CD4-positive, alpha-beta T cell (primary cell): Measurements from ENCODE around the gene SP3. TPM values are rescaled to one million over a fixed set of nuclear protein-coding genes. Genes with fewer than 3 reads are reported as not detected.

Source experiments
- ATAC-seq: fragments of 200-7000 bp; cut with Tn5 transposase; one replicate; pipeline ENCODE4 v1.10.0; 2022; ENCODE audit warnings: mild to moderate bottlenecking; ENCODE audit not compliant: poor library complexity
- CTCF ChIA-PET: fragments of 350-600 bp; sonication (Branson Sonifier 250); formaldehyde crosslinking; loops from one replicate; lab custom pipeline; 2021; ENCODE audit warnings: antibody characterized with exemption, inconsistent platforms; lab: Charles Lee
- POLR2A ChIA-PET: fragments of 350-600 bp; sonication (Branson Sonifier 250); formaldehyde crosslinking; loops from one replicate; lab custom pipeline; 2021; ENCODE audit warnings: antibody characterized with exemption, inconsistent platforms; lab: Charles Lee
- DNase-seq, 14 experiments: peaks; one replicate each; pipeline ENCODE4 v3.0.0-alpha.2; 2013 to 2020; ENCODE audit warnings: mixed read lengths in 2 of 14
- H3K27ac ChIP-seq, 2 donors: one replicate each; pipeline versions ENCODE4 v1.5.1 to v1.7.0; 2013; ENCODE audit warnings: low read length in 2 of 2, low read depth in 1 of 2, mild to moderate bottlenecking in 1 of 2
- H3K27me3 ChIP-seq, 2 experiments: 1 replicate in 1 of 2; 2 replicates in 1 of 2; pipeline versions ENCODE4 v1.6.1 to v1.7.0; 2013; ENCODE audit warnings: low read length in 2 of 2, control low read depth in 1 of 2, mild to moderate bottlenecking in 1 of 2, moderate library complexity in 1 of 2; ENCODE audit not compliant: insufficient read depth in 2 of 2, control insufficient read depth in 1 of 2
- H3K36me3 ChIP-seq: one replicate; pipeline ENCODE4 v1.6.1; 2013; ENCODE audit warnings: low read length, control low read depth; ENCODE audit not compliant: insufficient read depth
- H3K4me1 ChIP-seq: one replicate; pipeline ENCODE4 v1.6.1; 2013; ENCODE audit warnings: low read length, control low read depth; ENCODE audit not compliant: insufficient read depth
- H3K4me3 ChIP-seq: one replicate; pipeline ENCODE4 v1.5.1; 2013; ENCODE audit warnings: mild to moderate bottlenecking, low read length, moderate library complexity
- H3K9me3 ChIP-seq, 2 experiments: 1 replicate in 1 of 2; 2 replicates in 1 of 2; pipeline versions ENCODE4 v1.6.1 to v1.7.0; 2013; ENCODE audit warnings: low read length in 2 of 2, mild to moderate bottlenecking in 2 of 2, control low read depth in 1 of 2, moderate library complexity in 1 of 2; ENCODE audit not compliant: control insufficient read depth in 1 of 2, insufficient read depth in 1 of 2
- H3K27ac Mint-ChIP-seq: one replicate; pipeline ENCODE4 v1.8.0; 2020; ENCODE audit warnings: mixed read lengths
- H3K27me3 Mint-ChIP-seq: one replicate; pipeline ENCODE4 v1.8.0; 2021; ENCODE audit warnings: mixed read lengths
- H3K36me3 Mint-ChIP-seq: one replicate; pipeline ENCODE4 v1.8.0; 2021; ENCODE audit warnings: low read depth, mixed read lengths
- H3K4me1 Mint-ChIP-seq: one replicate; pipeline ENCODE4 v1.8.0; 2021; ENCODE audit warnings: low read depth, mixed read lengths
- H3K4me3 Mint-ChIP-seq: one replicate; pipeline ENCODE4 v1.8.0; 2020; ENCODE audit warnings: mild to moderate bottlenecking, mixed read lengths
- H3K9me3 Mint-ChIP-seq: one replicate; pipeline ENCODE4 v1.8.0; 2020; ENCODE audit warnings: mixed read lengths
- intact Hi-C, 2 experiments: fragments of 100-400 bp; cut with DNase I in 1 of 2; cut with micrococcal nuclease in 1 of 2; formaldehyde crosslinking; loops; one replicate each; pipeline versions ENCODE4 v1.15.1 to v1.9.0; 2023 to 2025; cut with DNase I, micrococcal nuclease
- total RNA-seq, 174 experiments: library from RNA in 2 of 174; stranded (reverse) in 2 of 174; gene quantifications; one replicate each; pipeline ENCODE4 v1.2.3 and lab custom pipeline; 2021 to 2026
- TF ChIP-seq, protein P1 (sequence below): fragments of 200-600 bp; IDR thresholded peaks from one replicate; pipeline ENCODE4 v1.8.0; 2022; ENCODE audit warnings: antibody characterized with exemption, mild to moderate bottlenecking

SP3 gene
- total RNA-seq, 2 experiments from 2014 or later, result 159 to 166 TPM

GRCh38 chr2:173948842-173949241, 16.3 kb downstream of the SP3 start:
- no peak overlapping the region for H3K27ac ChIP-seq
- H3K4me3 ChIP-seq, result no peak overlapping the region
- peaks cover 27% of the 10 kb centered on the region for H3K4me1 ChIP-seq
- ChIA-PET POLR2A (interaction anchor here (1.6 kb wide), 1 partner anchor 15 kb away, joined by 6 read pairs; no protein-coding TSS in a partner anchor), CTCF (no interaction called here)
- TF ChIP-seq, protein P1, sequence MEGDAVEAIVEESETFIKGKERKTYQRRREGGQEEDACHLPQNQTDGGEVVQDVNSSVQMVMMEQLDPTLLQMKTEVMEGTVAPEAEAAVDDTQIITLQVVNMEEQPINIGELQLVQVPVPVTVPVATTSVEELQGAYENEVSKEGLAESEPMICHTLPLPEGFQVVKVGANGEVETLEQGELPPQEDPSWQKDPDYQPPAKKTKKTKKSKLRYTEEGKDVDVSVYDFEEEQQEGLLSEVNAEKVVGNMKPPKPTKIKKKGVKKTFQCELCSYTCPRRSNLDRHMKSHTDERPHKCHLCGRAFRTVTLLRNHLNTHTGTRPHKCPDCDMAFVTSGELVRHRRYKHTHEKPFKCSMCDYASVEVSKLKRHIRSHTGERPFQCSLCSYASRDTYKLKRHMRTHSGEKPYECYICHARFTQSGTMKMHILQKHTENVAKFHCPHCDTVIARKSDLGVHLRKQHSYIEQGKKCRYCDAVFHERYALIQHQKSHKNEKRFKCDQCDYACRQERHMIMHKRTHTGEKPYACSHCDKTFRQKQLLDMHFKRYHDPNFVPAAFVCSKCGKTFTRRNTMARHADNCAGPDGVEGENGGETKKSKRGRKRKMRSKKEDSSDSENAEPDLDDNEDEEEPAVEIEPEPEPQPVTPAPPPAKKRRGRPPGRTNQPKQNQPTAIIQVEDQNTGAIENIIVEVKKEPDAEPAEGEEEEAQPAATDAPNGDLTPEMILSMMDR, result no peak
- Mint-ChIP-seq H3K36me3 (peaks cover 57% of the 10 kb centered on the region), H3K4me3 (no peak overlapping the region), H3K4me1 (peaks cover 93% of the 10 kb centered on the region), H3K27me3 (no peaks in the 10 kb centered on the region), H3K9me3 (no peaks in the 10 kb centered on the region), H3K27ac (no peak overlapping the region)
- H3K36me3 ChIP-seq, result peaks cover 25% of the 10 kb centered on the region
- H3K9me3 ChIP-seq, result no peaks in the 10 kb centered on the region
- intact Hi-C loops, result no loop called here
- DNase-seq (no peak), ATAC-seq (no peak)
- no peaks in the 10 kb centered on the region for H3K27me3 ChIP-seq

DNA sequence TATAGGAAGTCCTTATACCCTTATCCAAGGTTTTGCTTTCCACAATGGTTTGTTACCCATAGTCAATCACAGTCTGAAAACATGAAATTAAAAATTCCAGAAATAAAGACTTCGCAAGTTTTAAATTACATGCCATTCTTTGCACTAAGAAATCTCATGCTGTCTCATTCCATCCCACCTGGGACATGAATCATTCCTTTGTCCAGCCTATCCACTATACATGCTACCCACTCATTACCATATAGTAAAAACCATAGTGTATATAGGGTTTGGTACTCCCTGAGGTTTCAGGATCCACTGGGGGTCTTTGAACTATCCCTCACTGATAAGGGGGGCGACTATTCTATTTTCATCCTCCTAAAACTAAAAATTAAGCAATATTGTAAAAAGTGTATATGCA, 17.0 kb downstream of the SP3 start:
- ATAC-seq, result no peak
- ChIA-PET CTCF (no interaction called here), POLR2A (interaction anchor here (1.6 kb wide), 1 partner anchor 16 kb away, joined by 6 read pairs; no protein-coding TSS in a partner anchor)
- Mint-ChIP-seq H3K36me3 (peaks cover 56% of the 10 kb centered on the region), H3K27me3 (no peaks in the 10 kb centered on the region), H3K4me1 (peaks cover 93% of the 10 kb centered on the region), H3K27ac (peak overlapping the region; percentile 32), H3K9me3 (no peaks in the 10 kb centered on the region), H3K4me3 (peak overlapping the region; percentile 35)
- peaks cover 26% of the 10 kb centered on the region for H3K4me1 ChIP-seq
- H3K27ac ChIP-seq, result no peak overlapping the region
- no peaks in the 10 kb centered on the region for H3K9me3 ChIP-seq
- DNase-seq, result no peak
- no peaks in the 10 kb centered on the region for H3K27me3 ChIP-seq
- intact Hi-C loops, result no loop called here
- no peak overlapping the region for H3K4me3 ChIP-seq
- peaks cover 23% of the 10 kb centered on the region for H3K36me3 ChIP-seq
- TF ChIP-seq, protein P1, result no peak

- Histone ChIP-seq H3K27ac (no peak overlapping the region), H3K4me3 (no peak overlapping the region), H3K4me1 (peaks cover 32% of the 10 kb centered on the region), H3K9me3 (no peaks in the 10 kb centered on the region), H3K27me3 (no peaks in the 10 kb centered on the region), H3K36me3 (peaks cover 13% of the 10 kb centered on the region)
- peaks cover 93% of the 10 kb centered on the region for H3K4me1 Mint-ChIP-seq
- DNase-seq (no peak), ATAC-seq (no peak)
- H3K27ac Mint-ChIP-seq, result peak overlapping the region; percentile 32
- peak overlapping the region; percentile 8 for H3K4me3 Mint-ChIP-seq
- POLR2A ChIA-PET, result interaction anchor here (1.2 kb wide), 1 partner anchor 14 kb away, joined by 6 read pairs; no protein-coding TSS in a partner anchor
- no peaks in the 10 kb centered on the region for H3K9me3 Mint-ChIP-seq
- peaks cover 54% of the 10 kb centered on the region for H3K36me3 Mint-ChIP-seq
- intact Hi-C loops, result no loop called here
- CTCF ChIA-PET, result no interaction called here
- no peaks in the 10 kb centered on the region for H3K27me3 Mint-ChIP-seq
- TF ChIP-seq, protein P1, result no peak
These were observed 18.0 kb downstream of the SP3 start for GRCh38 chr2:173947131-173947530.
